Occipital lobe (tissue), 2 donors: ENCODE results near the gene RPL31. TPM values are rescaled to one million over a fixed set of nuclear protein-coding genes. Genes with fewer than 3 reads are reported as not detected.

ENCODE experiments used
- DNase-seq: peaks from one replicate; lab custom pipeline; 2025; lab: John Stamatoyannopoulos, UW
- total RNA-seq: library from RNA; depleted of rRNA; stranded (reverse); fragments of >200 nt; gene quantifications from one replicate; pipeline ENCODE4 v1.2.3, GENCODE V29; 2014

Gene RPL31
- total RNA-seq, result 876 TPM

DNA sequence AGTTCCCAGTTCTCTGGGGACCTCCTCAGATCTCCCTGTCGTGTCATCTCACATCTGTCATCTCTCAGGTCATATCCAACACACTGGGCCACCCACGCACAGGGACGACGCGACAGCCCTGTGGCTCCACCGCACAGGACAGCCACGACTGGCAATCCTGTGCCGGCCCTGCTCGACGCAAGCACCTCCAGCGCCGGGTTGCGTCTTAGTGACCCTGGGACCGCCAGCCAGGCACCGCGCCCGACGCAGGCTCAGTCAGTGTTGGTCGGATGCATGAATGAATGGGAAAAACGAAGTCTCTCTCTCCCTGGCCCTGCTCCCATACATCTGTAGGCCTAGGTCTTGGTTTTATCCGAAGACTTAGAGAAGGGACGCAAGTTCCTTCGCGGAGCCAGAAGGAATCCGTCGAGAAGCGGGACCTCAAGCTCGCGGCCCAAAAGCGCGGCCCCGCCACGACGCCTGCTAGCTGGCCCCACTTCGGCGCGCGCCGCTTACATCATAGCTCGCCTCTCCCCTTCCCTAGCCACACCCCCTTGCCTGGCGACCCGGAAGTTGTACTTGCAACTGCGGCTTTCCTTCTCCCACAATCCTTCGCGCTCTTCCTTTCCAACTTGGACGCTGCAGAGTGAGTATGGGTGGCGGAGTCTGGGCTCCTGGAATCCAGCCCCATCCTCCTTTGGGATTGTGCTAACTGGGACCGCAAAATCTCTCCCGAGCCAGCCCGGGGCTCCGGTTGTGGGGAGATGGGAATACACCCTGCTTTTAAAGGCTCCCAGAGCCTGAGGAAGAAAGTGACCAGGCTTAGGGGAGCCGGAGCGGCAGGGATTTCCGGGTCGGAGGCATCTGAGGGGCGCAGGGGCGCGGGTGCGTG is at the start of gene RPL31:
Gene RPL31 (plus strand): TSS at position 599 of the 871 bp plus-strand sequence. CDS start 413 bp downstream, outside the sequence.
- peak; percentile 93 for DNase-seq

DNA sequence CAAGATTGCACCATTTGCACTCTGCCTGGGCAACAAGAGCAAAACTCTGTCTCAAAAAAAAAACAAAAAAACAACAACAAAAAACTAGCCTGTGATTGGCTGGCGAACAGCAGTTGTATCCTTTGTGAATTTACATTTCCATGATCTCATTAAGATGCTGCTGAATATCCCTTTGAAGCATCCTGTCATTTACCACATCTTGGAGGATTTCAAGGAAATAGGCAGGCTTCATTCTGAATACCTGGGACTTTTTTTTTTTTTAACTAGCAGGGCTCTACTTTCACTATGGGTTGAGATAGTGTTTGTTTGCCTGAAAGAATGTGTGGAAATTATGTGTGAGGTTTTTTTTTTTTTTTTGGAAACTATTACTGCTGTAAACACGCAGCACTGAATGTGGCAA is 49.6 kb upstream of the RPL31 start:
- DNase-seq, result no peak

DNA sequence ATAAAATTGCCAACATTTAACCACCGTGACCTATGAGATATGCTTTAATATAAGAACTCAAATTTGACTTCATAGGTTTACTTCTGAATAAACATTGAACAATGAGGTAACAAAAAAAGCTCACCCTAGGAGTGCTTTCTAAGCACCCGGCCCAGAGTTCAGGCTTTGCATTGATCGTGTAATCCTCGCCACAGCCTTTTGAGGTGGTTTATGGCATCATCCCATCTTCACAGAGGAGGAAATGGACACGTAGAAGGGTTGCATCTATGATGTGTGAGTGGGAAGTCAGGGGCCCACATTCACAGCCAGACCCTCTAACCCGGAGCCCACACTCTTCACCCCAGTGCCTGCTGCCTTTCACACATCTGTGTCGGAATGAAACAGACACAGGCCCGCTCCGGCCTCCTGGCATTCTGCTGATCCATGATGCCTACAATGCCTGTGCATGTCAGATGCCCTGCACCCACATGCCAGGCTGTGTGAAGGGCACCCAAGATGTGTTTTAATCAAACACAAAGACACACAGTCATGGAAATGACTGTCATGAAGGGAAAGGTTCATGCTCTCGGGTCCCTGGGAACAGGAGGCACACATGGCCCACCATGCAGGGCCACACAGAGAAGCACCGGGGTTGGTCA is 48.6 kb upstream of the RPL31 start:
- DNase-seq, result no peak

DNA sequence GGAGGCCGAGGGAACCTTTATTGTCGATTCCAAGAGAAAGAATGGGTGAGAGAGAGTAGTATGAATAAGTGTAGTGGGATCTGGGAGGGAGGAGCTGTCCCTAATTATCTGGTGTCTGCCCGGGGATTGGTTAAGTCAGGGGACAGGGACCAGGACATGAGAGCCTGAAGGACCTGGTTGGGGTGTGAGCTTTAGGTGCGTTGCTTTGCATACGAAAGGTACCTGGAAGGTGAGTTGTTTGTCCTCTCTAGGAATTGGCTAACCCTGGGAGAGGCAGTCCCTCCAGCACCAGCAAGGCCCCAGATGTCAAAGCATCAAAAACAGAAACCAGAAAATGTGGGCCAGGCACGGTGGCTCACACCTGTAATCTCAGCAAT is 48.1 kb upstream of the RPL31 start:
- DNase-seq, result no peak

DNA sequence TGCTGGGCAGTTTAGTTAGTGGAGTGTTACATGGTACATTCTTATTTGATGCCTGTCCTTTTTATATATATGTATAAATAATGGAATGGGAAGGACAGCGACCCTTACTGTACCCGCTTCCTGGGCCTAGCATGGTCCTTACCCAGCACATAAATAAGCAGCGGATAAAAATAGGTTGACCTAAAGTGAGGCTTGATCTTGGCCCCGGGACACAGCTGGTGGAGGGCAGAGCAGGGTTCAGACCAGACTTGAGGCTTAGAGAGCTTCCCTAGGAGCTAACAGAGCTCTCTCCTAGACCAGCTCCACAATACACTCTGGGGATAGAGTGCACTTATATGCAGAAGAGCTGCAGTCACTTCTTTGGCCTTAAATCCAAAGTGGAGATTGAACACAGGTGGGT is 46.9 kb upstream of the RPL31 start:
- no peak for DNase-seq

DNA sequence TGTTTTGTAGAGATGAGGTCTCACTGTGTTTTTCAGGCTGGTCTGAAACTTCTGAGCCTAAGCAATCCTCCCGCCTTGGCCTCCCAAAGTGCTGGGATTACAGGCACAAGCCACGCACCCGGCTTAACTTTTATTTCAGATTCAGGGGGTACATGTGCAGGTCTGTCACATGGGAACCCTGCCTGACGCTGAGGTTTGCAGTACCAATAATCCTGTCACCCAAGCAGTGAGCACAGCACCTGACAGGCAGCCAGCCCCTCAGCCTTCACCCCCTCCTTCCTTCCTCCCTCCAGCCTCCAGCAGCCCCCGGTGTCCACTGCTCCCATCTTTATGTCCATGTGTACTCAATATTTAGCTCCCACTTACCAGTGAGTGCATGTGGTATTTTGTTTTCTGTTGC is 46.0 kb upstream of the RPL31 start:
- DNase-seq, result no peak

DNA sequence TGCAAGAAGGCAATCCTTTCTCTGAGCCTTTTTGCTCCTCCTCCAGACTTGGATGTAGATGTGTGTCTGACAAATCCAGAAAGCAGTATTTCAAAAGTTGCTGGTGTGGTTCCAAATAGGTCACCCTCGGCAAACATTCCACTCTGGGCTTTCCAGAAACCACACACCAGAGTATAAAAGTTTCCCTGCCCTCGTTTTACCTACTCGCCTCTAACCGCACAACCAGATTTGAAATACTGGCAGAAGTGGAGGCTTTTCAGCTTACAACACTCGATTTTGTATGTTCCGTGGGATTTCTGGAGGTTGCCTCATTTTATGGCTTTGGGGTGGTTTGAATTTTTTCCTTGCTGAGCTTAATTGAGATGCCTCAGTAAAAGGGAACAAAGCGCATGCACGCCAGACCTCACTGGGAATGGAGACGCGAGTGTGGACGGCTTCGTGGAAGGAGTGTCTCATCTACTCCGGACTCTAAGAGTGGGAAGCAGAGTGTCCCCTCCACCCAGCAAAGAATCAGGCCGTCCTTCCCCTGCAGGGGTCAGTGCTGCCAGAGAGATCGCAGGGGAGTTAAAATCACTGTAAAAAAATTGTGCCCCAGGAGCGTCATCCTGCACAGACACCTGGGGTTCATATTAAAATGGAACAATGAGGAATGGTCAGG is 44.0 kb upstream of the RPL31 start:
- DNase-seq, result no peak

DNA sequence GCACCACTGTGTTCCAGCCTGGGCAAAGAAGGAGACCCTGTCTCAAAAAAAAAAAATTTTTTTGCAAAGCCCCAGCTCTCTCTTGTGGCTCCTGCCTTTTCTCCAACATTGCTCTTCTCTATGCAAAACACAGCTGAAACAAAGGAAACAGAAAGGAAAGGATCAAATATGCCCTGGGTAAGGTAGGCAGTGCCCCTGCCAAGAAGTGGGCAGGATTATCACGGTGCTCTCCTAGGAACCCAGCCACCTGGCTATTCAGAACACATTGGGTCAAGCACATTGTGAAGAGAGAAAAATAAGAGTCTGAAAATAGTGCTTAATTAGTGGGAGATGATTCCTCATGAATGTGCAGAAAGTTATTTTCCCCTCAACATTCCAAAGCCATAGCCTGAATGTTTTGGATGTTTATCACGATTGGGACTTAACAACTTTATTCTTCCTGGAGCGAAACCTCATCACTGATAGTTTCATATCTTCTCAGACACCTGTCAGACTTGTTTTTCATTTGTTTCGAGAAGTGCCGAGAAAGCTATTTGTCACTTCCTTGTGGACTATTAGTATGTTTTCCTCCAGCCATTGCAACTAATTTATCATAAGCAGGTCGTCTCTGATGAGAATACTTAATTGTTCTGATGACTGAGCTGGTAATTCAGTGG is 42.7 kb upstream of the RPL31 start:
- DNase-seq, result no peak

DNA sequence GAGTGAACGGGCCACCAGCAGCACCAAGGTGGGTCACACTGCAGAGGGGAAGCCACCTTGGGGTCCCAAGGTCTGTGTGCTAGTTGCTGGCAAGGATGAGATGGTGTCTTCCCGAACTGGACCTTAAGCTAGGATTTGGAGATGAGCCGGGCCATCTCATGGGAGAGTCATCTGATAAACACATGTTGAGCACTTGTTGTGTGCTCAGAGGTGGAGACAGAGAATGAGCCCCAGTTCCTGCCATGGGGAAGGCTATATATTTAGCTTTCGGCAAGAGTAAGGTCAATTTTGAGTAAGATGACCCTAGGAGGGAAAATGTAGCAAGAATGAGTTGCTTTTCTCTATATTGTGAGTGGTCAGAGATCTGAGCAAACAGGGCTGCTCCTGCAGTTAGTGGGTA is 41.4 kb upstream of the RPL31 start:
- DNase-seq, result no peak

DNA sequence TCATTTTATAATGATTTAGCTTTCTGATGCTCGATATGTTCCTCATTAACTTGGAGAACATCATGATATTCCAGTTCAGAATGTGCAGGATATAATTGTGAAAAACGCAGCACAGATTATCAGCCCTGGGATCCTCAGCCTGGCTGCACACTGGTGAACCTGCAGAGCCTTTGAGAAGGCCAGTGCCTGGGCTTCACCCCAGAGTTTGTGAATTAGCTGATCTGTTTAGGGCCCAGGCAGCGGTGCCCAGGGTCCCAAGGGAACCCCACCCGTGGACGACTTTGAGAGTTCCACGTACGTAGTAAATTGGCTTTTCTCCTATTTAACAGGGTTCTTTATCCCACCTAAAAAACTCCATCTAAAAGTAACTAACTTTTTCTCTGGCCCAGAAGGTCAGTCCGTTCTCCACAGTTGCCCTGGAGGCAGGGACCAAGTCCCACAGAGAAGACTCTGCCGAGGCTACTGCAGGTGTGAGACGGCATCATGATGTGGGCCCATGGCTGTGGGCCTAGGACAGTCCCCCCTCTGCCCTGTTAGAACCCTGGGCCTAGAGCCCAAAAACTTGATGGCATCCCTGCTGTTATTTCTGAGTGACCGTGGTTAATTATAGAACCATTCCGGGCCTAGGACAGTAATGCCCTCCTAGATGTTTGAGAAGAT is 39.6 kb upstream of the RPL31 start:
- no peak for DNase-seq

DNA sequence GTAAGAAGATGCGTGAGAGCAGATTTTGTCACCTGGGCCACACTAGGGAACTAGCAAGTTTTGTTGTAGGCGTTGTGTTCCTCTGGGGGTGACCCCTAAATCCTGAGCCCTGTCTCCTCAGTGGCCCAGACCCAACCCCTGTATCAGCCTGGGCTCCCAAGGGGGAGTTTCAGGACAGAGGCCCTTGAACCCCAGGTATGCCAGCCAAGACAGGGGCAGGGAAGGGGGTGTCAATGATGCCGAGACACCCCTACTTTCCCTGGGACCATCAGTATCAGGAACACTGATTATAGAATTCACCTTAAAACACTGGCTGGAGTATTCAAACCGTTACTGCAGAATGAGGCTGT is 39.1 kb upstream of the RPL31 start:
- DNase-seq, result no peak

DNA sequence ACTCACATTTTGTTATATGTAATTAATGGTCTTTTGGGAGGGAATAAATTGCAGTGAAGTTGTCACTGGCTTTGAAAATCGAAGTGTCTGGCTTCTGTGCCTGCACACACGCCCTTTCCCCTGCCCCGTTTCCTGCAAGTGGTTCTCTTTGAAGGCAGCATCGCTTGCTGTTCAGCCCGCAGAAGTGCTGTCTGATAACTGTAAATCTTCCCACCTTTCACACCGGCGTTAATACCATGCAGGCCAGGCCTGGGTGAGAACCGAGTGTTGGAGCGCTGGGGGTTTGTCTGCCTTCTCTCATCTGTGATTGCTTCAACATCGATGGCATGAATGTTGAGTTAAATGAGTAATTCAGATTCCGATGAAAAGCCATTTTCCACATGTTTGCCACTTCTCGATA is 37.9 kb upstream of the RPL31 start:
- no peak for DNase-seq

DNA sequence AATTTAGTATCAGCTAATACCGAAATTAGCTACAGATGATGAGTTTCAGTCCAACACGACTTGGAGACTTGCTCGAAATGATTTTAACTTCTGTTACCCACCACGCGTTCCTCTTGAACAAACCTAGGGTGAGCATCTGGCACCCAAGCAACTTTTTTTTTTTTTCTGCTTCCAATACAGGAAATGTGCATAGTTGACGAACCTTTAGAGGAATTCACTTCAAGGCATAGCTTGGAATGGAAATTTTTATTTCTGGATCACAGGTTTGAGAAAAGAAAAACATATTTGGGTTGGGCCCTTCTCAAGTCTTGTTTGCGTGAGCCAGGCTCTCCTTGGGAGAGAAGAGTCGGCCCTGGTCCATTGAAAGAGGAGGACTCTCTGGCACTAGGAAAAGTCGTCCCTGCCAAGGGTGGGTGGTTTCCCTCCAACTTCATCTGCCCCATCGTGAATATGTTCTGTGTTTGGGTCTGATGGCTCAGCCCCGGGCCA is 37.4 kb upstream of the RPL31 start:
- no peak for DNase-seq

DNA sequence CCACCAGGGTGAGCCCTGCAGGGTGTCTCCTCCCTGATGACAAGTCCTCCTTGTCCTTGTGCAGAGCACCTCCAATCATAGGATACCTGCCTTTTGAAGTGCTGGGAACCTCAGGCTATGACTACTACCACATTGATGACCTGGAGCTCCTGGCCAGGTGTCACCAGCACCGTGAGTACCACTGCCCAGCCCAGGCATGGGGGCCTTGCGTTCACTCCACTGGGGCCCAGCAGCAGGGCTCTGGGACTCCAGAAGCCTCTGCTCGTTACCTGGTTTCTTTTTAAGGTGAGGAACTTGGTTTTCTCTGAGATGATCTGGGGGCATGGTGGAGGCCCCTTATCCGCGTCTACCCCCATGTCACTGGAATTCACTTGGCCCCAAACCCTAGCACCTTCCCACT is 36.5 kb upstream of the RPL31 start:
- DNase-seq, result no peak

DNA sequence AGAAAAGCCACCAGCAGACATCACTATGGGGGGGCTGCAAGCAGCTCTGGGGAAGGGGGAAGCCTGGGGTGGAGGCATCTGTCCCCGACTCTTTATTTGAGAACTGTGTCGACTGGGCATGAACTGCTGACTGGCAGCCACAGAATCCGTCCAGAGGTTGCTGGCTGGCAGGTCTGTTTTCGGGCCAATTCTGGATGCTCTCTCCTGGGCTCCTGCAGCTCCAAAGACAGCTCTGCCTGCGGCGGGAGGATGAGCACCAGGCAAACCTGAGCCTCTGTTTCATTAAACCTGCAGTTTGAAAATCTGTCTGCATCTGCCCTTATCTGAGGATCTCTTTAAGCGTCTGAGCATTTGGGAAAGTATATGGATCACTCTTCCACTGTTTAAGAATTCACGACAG is 34.4 kb upstream of the RPL31 start:
- DNase-seq, result no peak

DNA sequence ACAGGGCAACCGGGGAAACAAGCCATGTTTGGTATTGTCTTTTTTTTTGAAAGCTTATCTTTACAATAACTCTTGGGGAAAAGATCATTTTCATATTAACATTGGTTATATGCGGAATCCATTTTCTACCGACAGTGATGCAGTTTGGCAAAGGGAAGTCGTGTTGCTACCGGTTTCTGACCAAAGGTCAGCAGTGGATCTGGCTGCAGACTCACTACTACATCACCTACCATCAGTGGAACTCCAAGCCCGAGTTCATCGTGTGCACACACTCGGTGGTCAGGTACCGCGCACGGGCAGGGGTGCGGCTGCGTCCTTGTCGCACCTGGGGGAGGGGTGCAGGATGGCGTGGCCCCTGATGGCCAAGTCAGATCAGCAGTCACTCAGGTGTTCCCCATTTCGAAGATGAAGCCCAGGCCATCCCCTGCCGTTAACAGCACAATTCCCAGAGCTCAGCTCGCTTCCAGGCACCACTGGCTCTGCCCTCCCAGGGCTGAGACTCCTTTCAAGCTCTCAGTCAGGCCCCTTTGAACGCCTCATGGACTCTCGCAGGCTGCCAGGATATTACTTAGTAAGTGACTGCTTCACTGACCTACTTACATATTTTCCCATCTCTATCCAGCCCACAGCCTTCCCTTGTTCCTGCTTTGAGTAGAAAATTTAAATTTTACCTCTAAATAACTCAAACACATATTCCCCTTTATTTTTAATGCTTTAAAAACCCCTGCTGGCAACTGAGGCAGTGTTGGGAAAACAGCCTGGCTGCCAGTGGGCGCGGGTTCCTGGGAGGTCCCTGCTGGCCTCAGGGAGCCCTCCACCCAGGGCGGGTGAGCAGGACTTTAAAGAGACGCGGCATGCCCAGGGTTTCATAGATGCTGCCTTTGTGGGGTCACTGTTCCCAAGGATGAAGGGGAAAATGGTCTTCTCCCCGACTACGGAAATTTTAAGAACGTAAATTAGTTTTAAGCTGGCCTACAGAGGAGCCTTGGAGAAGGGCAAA is 33.6 kb upstream of the RPL31 start:
- DNase-seq, result no peak

DNA sequence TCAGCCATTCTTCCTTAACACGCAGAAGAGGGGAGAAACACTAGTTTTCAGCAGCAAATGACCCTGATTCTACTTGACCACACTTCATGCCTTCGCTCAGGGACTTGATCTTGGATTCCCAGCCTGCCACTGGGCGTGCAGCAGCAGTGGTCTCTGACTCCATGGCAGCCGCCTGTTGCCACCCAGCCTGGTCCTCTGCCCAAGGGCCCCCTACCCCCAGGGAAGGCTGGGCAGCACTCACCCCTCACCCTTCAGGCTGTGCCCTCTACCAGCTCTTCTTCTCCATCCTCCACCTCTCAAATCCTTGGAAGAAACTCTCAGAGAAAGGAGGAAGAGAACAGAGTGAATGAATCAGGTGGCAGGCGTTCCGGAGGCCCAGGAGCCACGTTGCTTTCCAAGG is 32.1 kb upstream of the RPL31 start:
- DNase-seq, result no peak

DNA sequence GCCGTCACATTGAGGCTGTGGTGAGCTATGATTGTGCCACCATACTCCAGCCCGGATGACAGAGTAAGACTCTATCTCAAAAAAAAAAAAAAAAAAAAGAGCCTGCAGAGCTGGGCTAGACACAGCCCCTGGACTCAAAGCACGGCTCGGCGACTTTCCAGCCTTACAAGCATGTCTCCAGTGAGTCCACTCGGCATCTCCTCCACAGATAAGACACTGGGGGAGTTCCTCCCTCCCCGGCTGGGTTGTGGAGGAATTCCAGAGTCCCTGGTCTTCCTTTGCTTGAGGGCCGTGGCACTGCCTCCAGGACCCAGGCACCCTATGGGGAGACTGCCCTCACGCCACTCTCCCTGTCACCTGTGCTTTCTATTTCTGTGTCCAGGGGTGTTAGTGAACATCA is 30.9 kb upstream of the RPL31 start:
- DNase-seq, result no peak

DNA sequence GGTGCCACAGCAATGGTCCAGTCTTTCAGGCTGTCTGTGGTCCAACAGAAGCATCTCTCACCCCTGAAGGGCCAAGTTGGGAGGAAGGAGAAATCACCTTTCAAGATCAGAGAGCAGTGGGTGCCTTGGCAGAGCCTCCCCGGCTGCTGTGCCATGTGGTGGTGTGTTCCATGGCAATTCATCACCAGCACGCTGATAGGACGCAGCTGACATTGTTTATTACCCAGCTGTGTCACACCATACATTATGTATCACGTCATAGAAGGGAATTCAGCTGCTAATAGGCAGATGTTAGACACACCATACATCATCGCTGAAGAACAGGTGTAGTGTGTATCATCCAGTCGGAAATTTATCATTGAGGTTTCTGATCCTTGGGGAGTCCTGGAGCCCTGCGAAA is 29.6 kb upstream of the RPL31 start:
- DNase-seq, result no peak
